Panc1 (cell line): ENCODE data around the gene KIF5B. TPM values are rescaled to one million over a fixed set of nuclear protein-coding genes. Genes with fewer than 3 reads are reported as not detected.

ENCODE experiments used
- ATAC-seq: fragments of 200-7000 bp; cut with Tn5 transposase; 2 replicates; pipeline ENCODE4 v1.9.1; 2020; ENCODE audit warnings: mild to moderate bottlenecking, moderate library complexity
- BruUV-seq: library from RNA; stranded (reverse); fragments of 400-500 nt; replicated peaks from 2 replicates; lab custom pipeline; 2021; lab: Mats Ljungman, UMichigan
- CTCF ChIA-PET: fragments of 300-600 bp; sonication (Branson Sonifier 250); formaldehyde crosslinking; loops from one replicate; lab custom pipeline; 2022; ENCODE audit warnings: antibody characterized with exemption; lab: Charles Lee
- POLR2A ChIA-PET: fragments of 300-600 bp; sonication (Branson Sonifier 250); formaldehyde crosslinking; loops from one replicate; lab custom pipeline; 2022; ENCODE audit warnings: antibody characterized with exemption; lab: Charles Lee
- DNase-seq: peaks from one replicate; pipeline ENCODE4 v3.0.0-alpha.2; 2010; ENCODE audit warnings: low read depth, low spot score
- H3K27ac ChIP-seq: 2 replicates; pipeline ENCODE4 v1.5.1; 2011; ENCODE audit warnings: mild to moderate bottlenecking, low read length, inconsistent platforms
- H3K27me3 ChIP-seq: fragments of 200-500 bp; sonication (Bioruptor generic); 2 replicates; pipeline ENCODE4 v1.6.0; 2014; ENCODE audit warnings: low read length, inconsistent platforms; ENCODE audit not compliant: control insufficient read depth, insufficient read depth
- H3K36me3 ChIP-seq: fragments of 200-500 bp; sonication (Bioruptor generic); 2 replicates; pipeline ENCODE4 v1.5.1; 2014; ENCODE audit warnings: inconsistent platforms, mild to moderate bottlenecking, low read length, moderate library complexity; ENCODE audit not compliant: control insufficient read depth, insufficient read depth
- H3K4me1 ChIP-seq: 2 replicates; pipeline ENCODE4 v1.5.1; 2011; ENCODE audit warnings: inconsistent platforms, mild to moderate bottlenecking, low read length, moderate library complexity; ENCODE audit not compliant: control insufficient read depth, insufficient read depth
- H3K4me3 ChIP-seq, 2 experiments: 2 replicates each; pipeline ENCODE4 v1.5.1; 2011 to 2012; ENCODE audit warnings: low read depth in 2 of 2, low read length in 2 of 2, mild to moderate bottlenecking in 2 of 2, inconsistent platforms in 1 of 2, moderate library complexity in 1 of 2
- H3K9me3 ChIP-seq: fragments of 200-500 bp; sonication (Bioruptor generic); 2 replicates; pipeline ENCODE4 v1.5.1; 2014; ENCODE audit warnings: low read depth, mild to moderate bottlenecking, inconsistent platforms, low read length, moderate library complexity; ENCODE audit not compliant: control insufficient read depth, insufficient read depth
- POLR2AphosphoS5 ChIP-seq: IDR thresholded peaks from 2 replicates; pipeline ENCODE4 v1.6.1; 2012; ENCODE audit warnings: mild to moderate bottlenecking, low read depth, low read length, moderate library complexity
- SIN3A ChIP-seq: IDR thresholded peaks from 2 replicates; pipeline ENCODE4 v1.6.1; 2012; ENCODE audit warnings: low read depth, mild to moderate bottlenecking, low read length, moderate library complexity, borderline replicate concordance; ENCODE audit not compliant: insufficient read depth
- TCF7L2 ChIP-seq: IDR thresholded peaks from 2 replicates; pipeline ENCODE4 v1.6.1; 2011; ENCODE audit warnings: mild to moderate bottlenecking, low read depth, low read length, inconsistent platforms
- in situ Hi-C: cut with HindIII; loops from 2 replicates; pipeline ENCODE4 v1.10.0; 2016; ENCODE audit warnings: low sequenced_read_pairs, low pct_unique_long_range_greater_than_20kb
- intact Hi-C: fragments of 100-400 bp; cut with micrococcal nuclease; formaldehyde crosslinking; loops from one replicate; pipeline ENCODE4 v1.10.0; 2022; ENCODE audit not compliant: unreplicated experiment
- total RNA-seq: library from RNA; stranded (reverse); gene quantifications from one replicate; pipeline ENCODE4 v1.2.1, GENCODE V29; 2021; ENCODE audit not compliant: unreplicated experiment
- TF ChIP-seq, protein P1 (sequence below), 2 experiments: IDR thresholded peaks; 2 replicates each; pipeline ENCODE4 v1.6.1; 2011 to 2012; ENCODE audit warnings: low read depth in 2 of 2, control low read depth in 1 of 2, low read length in 1 of 2, mild to moderate bottlenecking in 1 of 2, moderate library complexity in 1 of 2; ENCODE audit not compliant: insufficient read depth in 1 of 2
- TF ChIP-seq, protein P2 (sequence below): fragments of 450-650 bp; IDR thresholded peaks from 2 replicates; pipeline ENCODE4 v1.5.1; 2017; ENCODE audit warnings: mild to moderate bottlenecking

Gene KIF5B
- total RNA-seq, 1 experiment from 2014 or later = 89.9 TPM

DNA sequence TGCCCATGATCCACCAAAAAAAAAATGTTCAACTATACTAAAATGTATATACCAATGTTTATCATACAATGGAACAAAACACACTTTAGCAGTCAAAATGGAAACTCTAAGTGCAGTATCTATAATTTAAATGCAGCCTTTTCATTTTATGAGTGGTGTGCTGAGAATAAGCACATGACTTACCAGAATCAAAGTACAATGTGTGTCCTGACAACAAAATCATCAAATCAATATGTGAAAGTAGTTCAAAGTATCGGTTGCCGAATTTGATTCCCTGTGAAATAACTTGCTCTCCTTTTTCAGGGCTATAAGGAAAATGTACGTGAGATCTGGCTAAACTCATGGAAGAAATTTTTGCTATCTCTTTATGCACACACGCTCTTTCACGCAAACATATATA lies 16.9 kb upstream of the KIF5B start:
- Histone ChIP-seq H3K27ac (no peak overlapping the region), H3K36me3 (no peaks in the 10 kb centered on the region), H3K27me3 (no peaks in the 10 kb centered on the region), H3K9me3 (no peaks in the 10 kb centered on the region), H3K4me3 (no peak overlapping the region), H3K4me1 (no peaks in the 10 kb centered on the region)
- in situ Hi-C loops = no loop called here
- CTCF ChIA-PET = no interaction called here
- POLR2A ChIA-PET = no interaction called here
- no peak for DNase-seq
- no TSS peak for BruUV-seq
- ATAC-seq = no peak
- TF ChIP-seq, protein P1, sequence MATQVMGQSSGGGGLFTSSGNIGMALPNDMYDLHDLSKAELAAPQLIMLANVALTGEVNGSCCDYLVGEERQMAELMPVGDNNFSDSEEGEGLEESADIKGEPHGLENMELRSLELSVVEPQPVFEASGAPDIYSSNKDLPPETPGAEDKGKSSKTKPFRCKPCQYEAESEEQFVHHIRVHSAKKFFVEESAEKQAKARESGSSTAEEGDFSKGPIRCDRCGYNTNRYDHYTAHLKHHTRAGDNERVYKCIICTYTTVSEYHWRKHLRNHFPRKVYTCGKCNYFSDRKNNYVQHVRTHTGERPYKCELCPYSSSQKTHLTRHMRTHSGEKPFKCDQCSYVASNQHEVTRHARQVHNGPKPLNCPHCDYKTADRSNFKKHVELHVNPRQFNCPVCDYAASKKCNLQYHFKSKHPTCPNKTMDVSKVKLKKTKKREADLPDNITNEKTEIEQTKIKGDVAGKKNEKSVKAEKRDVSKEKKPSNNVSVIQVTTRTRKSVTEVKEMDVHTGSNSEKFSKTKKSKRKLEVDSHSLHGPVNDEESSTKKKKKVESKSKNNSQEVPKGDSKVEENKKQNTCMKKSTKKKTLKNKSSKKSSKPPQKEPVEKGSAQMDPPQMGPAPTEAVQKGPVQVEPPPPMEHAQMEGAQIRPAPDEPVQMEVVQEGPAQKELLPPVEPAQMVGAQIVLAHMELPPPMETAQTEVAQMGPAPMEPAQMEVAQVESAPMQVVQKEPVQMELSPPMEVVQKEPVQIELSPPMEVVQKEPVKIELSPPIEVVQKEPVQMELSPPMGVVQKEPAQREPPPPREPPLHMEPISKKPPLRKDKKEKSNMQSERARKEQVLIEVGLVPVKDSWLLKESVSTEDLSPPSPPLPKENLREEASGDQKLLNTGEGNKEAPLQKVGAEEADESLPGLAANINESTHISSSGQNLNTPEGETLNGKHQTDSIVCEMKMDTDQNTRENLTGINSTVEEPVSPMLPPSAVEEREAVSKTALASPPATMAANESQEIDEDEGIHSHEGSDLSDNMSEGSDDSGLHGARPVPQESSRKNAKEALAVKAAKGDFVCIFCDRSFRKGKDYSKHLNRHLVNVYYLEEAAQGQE (IDR thresholded peaks at IDR 0.05; ENCODE audit: insufficient read depth in 1 of 2, low read depth in 2 of 2, low read length in 1 of 2) = no peak
- TF ChIP-seq POLR2AphosphoS5 = no peak
- TF ChIP-seq TCF7L2 = no peak
- no peak for TF ChIP-seq SIN3A
- TF ChIP-seq, protein P2, sequence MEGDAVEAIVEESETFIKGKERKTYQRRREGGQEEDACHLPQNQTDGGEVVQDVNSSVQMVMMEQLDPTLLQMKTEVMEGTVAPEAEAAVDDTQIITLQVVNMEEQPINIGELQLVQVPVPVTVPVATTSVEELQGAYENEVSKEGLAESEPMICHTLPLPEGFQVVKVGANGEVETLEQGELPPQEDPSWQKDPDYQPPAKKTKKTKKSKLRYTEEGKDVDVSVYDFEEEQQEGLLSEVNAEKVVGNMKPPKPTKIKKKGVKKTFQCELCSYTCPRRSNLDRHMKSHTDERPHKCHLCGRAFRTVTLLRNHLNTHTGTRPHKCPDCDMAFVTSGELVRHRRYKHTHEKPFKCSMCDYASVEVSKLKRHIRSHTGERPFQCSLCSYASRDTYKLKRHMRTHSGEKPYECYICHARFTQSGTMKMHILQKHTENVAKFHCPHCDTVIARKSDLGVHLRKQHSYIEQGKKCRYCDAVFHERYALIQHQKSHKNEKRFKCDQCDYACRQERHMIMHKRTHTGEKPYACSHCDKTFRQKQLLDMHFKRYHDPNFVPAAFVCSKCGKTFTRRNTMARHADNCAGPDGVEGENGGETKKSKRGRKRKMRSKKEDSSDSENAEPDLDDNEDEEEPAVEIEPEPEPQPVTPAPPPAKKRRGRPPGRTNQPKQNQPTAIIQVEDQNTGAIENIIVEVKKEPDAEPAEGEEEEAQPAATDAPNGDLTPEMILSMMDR = no peak
- intact Hi-C loops = no loop called here

DNA sequence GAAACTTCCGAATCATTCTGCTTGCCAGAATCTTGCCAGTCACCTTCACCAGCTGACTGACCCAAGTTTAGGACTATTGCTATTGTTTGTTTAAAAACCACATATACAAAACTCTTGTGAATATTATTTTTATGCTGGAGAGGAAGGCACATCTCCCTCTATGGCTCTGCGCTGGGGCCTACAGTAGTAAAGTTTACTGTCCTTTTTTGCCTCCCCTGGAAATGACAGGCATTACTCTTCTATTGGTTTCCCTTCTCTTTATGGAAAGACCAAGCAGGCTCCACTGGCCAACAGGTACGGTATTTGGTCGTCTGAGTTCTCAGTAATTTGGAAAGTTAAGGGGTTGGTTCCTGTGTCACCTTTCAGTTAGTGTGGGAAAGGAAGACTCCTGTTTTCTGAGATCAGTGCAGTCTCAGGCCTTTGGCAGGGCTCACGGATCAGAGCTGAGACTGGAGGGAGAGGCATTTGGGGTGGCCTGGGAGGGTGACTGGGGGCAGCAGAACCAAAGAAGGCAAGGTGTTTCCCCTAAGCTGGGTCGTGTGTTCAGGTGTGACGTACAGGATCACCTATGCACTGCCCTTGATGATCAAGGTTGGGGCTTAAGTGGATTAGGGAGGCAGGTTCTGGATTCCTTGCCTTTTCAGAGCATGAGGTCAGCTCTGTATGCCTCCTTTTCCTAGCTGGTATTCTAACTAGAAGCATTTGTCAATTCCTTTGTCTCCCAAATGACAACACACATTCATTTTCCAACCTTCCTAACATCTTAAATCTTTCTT lies 16.0 kb upstream of the KIF5B start:
- TF ChIP-seq, protein P2 = no peak
- TF ChIP-seq, protein P1 (IDR thresholded peaks at IDR 0.05; ENCODE audit: insufficient read depth in 1 of 2, low read depth in 2 of 2, low read length in 1 of 2) = no peak
- no peak for TF ChIP-seq TCF7L2
- TF ChIP-seq SIN3A = no peak
- TF ChIP-seq POLR2AphosphoS5 = no peak
- intact Hi-C loops = no loop called here
- Histone ChIP-seq H3K27me3 (no peaks in the 10 kb centered on the region), H3K4me3 (no peak overlapping the region), H3K9me3 (no peaks in the 10 kb centered on the region), H3K36me3 (no peaks in the 10 kb centered on the region), H3K4me1 (no peaks in the 10 kb centered on the region), H3K27ac (no peak overlapping the region)
- in situ Hi-C loops = no loop called here
- BruUV-seq = no TSS peak
- ChIA-PET POLR2A (interaction anchor here (0.6 kb wide), 1 partner anchor 79 kb away, joined by 3 read pairs; no protein-coding TSS in a partner anchor), CTCF (no interaction called here)
- ATAC-seq (no peak), DNase-seq (no peak)
